ENCODE data around the gene MX2.

The MX2 gene

DNA sequence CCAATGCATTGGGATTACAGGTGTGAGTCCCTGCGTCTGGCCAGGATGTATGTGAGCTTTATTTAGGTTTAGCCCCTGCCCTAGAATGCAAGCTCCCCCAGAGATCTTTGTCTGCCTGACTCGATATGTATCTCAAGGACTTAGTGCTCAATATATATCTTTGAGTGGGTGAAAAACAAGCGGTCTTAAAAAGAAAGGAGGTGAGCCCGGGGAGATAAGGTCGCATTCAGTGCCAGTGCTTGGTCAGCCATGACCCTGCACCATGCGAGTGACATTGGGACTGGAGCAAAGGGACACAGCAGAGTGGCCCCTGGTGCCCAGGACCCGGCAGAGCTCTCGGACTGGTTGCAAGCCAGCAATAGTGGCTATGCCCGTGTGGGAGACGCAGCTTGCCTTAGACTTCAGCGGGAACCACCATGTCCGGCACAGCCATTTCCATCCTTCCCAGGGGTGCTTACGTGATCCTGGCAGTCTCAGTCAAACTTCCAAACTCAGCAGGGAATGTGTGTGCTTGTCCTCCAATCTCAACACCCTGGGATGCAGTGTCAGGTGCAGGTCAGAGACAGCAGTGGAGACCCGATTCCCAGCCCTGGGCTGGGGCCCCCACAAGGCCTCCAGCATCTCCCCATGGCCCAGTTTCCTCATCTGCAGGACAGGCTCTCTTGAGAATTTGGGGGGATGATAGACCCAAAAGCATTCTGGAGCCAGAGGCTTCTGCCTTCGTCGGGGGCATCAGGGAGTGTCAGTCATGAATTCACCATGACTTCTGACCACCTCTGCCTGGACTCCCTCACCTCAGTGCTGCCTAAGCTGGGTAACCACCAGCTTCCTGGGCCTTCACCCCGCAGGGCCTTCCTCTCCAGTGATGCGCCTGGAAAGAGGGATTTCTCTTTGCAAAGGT, 1.8 kb downstream of the MX2 start:
- DNase-seq (ENCODE audit: low read depth in 2 of 2, low spot score in 1 of 2) = no peak

DNA sequence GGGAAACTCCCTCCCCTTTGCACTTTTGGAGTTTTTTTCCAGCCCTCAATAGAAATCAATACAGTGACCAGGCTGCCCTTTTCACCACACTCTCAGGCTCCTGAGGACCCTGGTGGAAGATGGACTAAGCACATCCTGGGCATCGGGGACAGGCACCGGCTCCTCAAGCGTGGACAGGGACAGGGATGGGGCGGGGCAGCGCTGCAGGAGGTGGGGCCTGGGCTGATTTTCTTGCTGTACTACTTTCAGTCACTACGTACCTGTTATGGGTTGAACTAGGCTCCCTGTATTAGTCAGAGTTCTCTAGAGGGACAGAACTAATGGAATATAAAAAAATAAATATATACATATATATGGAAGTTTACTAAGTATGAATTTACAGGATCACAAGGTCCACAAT, 2.5 kb downstream of the MX2 start:
- no peak for DNase-seq (ENCODE audit: low read depth in 2 of 2, low spot score in 1 of 2)

DNA sequence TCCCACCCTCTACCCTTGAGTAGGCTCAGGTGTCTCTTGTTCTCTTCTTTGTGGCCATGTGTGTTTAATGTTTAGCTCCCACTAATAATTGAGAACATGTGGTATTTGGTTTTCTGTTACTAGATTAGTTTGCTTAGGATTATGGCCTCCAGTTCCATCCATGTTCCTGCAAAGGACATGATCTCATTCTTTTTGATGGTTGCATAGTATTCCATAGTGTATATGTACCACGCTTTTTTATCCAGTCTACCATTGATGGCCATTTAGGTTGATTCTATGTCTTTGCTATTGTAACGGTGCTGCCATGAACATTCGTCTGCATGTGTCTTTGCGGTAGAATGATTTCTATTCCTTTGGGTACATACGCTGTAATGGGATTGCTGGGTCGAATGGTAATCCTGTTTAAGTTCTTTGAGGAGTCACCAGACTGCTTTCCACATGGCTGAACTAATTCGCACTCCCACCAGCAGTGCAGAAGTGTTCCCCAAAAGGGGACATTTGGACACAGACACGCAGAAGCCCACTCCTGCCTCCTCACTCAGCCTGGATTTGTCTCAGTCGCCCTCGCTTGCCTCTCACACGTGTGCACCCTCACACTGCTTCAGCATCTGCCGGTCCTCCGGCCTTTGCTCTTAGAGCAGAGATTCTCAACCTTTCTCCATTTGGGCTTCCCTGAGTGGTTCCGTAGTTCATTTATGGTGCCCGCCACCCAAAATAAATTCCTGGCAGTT, 3.7 kb downstream of the MX2 start:
- no peak for DNase-seq (ENCODE audit: low read depth in 2 of 2, low spot score in 1 of 2)

- no peak for DNase-seq (ENCODE audit: low read depth in 2 of 2, low spot score in 1 of 2)
These were observed 4.8 kb downstream of the MX2 start for GRCh38 chr21:41366522-41367151.

- no peak for DNase-seq (ENCODE audit: low read depth in 2 of 2, low spot score in 1 of 2)
These were observed 5.6 kb downstream of the MX2 start for GRCh38 chr21:41367301-41367944.

- no peak for DNase-seq (ENCODE audit: low read depth in 2 of 2, low spot score in 1 of 2)
These were observed 6.3 kb downstream of the MX2 start for GRCh38 chr21:41367945-41368734.

DNA sequence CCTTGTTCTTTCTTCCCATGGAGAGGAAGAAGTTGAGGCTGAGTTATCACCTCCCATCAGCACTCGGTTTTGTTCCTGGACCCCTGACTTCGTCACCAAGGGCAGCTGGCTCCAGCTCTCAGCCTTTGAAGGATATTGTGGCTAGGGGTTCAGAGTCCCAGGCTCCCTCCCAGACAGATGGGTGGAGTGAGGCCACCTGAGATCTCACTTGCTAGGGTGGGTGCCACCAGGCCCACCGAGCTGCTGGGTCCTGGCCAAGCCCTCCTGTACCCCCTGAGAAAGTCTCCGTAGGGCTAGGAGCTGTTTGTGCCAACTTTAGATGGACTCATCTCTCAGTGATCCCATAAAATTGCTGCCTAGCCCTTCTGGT, 6.9 kb downstream of the MX2 start:
- no peak for DNase-seq (ENCODE audit: low read depth in 2 of 2, low spot score in 1 of 2)

DNA sequence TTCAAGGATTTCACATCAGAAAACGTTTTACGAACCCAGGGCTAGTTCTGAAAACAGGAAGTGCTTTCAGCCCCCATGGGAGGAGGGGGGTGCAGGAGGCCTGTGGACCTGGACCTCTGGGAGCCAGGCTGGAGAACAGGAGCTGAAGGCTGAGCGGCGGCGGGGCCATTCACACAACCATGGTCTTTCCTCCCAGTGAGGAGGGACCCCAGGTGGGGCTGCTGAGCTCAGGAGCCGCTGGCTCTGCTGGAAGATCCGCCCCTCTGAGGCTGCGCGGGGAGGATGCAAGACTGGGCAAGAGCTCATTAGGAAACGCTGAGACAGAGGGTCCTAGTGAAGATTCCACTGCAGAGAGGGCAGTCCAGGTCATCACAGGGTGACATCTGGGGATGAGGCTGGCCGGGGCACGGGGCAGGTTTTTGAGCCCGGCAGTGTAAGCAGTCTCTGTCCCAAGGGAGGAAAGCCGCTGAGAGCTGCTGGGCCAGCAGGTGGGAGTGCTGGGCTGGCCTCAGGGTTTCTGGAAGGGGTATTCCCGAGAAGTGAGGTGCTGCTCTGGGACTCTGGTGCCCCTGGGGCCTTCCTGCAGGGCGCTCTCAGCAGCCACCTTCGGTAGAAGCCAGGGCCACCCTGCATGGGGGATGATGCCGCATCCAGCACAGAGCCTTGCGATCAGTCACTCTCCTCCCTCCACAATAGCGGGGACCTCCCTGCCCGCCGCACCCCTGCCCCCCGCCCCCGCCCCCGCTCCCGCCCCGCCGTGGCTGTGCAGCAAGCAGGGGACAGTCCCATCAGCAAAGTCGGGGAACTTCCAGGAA, 7.5 kb downstream of the MX2 start:
- DNase-seq (ENCODE audit: low read depth in 2 of 2, low spot score in 1 of 2) = no peak

- DNase-seq (ENCODE audit: low read depth in 2 of 2, low spot score in 1 of 2) = no peak
These were observed 8.4 kb downstream of the MX2 start for GRCh38 chr21:41369920-41370839.

- no peak for DNase-seq (ENCODE audit: low read depth in 2 of 2, low spot score in 1 of 2)
These were observed 9.2 kb downstream of the MX2 start for GRCh38 chr21:41370840-41371684.

- no peak for DNase-seq (ENCODE audit: low read depth in 2 of 2, low spot score in 1 of 2)
These were observed 9.8 kb downstream of the MX2 start for GRCh38 chr21:41371685-41372030.

DNA sequence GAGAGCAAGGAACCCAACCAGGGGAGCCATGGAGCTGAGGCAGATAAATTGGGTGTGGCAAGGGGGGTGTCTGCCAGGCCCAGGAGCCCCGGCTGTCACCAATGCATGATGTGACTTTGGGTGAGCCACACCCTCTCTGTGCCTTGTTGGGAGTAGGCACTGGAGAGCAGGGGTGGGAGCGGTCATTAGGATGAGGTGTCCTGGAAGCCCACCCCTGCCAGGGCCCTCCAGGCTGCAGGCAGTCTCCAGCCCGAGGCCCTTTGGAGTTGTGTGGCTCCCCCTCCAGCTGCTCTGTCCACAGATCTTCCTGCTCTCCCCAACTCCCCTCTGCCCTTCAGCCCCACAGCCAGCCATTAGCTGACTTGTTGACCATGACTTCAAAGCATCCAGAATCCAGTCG, 11.4 kb downstream of the MX2 start:
- no peak for DNase-seq (ENCODE audit: low read depth in 2 of 2, low spot score in 1 of 2)

DNA sequence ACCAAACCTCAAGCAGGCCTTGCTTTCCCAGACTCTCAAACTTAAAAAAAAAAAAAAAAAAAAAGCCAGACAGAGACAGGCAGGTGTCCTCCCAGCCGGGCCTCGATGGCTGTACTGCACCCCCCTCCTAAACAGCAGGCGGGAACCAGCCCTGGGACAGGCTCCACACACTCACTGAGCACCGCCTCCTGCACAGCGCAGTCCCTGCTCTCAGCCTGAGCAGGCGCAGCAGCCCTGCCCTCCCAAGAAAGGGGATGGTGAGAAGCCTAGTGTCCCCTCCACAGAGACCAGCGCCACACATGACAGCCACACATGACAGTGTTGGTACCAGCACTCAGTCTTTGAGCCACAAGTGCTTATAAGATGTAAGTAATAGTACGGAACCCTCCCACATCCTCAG, 11.9 kb downstream of the MX2 start:
- no peak for DNase-seq (ENCODE audit: low read depth in 2 of 2, low spot score in 1 of 2)

DNA sequence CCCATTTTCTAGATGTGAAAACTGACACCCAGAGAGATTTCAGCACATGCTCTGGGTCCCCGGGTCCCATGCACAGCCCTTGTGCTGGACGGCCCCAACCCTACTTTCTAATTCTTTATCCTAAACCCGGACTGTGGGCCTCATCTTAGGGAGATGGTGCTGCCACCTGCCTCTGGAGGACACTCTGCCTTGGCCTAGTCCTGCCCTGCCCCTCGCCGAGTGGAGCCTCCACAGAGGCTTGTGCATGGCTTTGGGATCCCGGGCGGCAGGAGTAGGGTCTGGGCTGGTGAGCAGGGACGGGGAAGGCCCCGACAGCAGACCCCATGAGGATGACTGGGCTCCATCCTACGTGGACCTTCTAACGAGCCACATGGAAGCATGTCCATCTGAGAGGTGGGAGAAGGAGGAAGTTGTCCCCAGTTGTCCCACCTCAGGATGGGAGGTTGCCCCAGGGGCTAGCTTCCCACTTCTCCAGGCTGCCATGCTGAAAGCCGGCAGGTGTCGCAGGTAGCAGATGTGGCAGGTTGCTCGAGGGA, 12.4 kb downstream of the MX2 start:
- DNase-seq (ENCODE audit: low read depth in 2 of 2, low spot score in 1 of 2) = no peak

DNA sequence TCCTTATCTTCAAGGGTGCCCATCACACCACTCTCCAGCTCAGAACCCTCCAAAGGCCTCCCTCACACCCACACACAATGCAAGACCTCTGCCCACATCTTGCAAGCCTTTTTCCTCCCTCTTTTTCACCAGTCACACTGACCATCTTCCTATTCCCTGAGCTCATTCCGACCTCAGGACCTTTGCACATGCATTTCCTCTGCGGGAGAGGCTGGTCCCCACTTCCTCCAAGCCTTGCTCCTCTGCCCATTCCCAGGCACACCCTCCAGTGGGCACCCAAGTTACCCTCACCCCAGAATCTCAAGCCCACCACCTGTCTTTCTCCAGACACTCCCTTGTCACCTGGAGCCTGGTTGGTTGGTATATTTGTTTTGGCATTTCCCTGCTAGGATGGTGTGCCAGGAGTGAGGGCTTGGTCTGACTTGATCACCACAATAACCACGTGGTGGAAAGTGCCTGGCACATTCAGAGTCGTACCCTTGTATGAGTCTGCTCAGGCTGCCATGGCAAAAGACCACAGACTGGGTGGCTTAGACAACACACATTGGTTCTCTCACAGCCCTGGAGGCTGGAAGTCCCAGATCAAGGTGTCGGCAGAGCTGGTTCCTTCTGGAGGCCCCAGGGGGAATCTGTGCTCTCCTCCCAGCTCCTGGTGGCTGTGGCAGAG, 13.2 kb downstream of the MX2 start:
- DNase-seq (ENCODE audit: low read depth in 2 of 2, low spot score in 1 of 2) = no peak

DNA sequence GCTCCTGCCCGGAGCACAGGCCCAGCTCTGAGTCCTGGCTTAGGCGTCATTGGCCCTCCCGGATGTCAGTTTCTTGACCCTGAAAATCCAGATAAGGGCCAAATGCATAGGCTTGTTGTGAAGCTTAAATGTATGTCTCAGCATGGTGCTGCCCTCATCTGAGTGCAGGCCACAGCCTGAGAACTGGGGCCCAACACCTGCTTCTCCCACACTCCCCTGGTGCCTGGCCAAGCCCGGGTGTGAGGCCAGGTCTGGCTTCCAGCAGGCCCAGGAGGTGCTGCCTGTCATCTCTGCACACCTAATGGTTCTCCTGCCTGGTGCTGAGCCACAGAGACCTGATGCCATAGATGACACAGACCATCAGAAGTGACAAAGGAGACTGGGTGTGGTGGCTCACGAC, 14.0 kb downstream of the MX2 start:
- DNase-seq (ENCODE audit: low read depth in 2 of 2, low spot score in 1 of 2) = no peak

- DNase-seq (ENCODE audit: low read depth in 2 of 2, low spot score in 1 of 2) = no peak
These were observed 15.9 kb downstream of the MX2 start for GRCh38 chr21:41377715-41378114.
